ENCODE data around the gene NFU1.
"Not testable (repeated sequence)": the region's sequence is repeated elsewhere in the genome, so short reads cannot be mapped to it uniquely, and the experiment has no call there.

The NFU1 gene

DNA sequence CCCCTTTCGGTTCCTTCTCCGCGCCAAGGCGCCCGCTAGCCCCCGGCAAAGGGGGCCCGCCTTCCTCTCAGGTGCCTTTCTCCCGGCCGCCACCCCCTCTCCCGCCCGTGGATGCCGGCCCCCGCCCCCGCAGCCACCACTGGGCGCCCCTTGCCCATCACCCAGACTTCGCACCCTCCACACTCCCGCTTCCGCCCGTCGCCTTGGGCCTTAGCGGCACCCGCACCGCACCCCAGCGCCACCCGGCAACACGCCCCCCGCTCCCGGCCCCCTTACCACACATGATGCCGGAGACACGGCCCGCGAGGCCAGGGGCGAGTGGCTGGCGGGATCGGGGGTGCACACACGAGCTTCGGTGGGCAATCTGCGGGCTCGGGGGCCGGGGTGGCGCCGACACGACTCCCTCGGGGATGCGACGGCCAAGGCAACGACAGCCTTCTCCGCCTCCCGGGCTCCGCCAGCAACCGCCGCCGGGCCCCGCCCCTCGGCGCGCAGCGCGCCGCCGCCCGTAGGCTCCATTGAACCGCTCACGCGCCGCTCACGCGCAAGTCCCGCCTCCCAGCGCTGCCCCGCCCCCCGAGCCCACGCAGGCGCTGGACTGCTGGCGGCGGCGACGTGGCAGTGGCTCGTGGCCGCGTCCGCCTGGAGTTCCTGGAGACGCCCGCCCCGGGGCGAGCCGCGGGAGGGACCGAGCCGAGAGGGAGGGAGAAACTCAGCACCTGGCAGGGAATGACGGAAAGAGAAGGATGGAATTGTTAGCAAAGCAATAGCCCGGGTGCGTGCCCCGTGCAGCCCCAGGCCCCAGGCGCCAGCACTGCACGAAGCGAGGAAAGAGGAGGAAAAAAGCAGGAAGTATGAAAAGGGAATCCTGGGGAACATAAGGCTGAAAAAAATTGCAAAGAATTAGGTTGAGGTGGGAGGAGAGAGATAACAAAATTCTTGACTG, 50.2 kb downstream of the NFU1 start, which contains the start of gene GFPT1:
Gene GFPT1 (minus strand): TSS at position 439 of the 946 bp plus-strand sequence. CDS start 156 bp downstream, at position 283.
- peak; percentile 82 to 96 for DNase-seq

DNA sequence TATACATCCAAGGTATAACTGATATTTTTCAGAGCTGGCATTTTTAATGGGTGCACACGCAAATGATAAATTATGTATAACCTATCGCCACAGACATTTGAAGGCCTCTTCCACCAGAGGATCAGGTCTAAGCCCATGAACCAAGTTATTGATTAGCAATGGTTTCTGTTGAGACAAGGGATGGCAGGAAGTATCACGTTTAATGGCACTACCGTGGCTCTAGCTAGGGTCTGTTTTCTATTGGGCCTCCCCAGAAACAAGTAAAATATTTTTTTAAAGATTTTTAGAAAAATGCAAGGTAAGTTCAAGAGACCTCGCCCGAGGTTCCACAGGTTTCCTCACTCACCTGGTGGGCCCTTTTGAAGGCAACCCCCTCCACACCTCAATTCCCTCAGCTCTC, 50.9 kb downstream of the NFU1 start:
- DNase-seq = peak in 1 of 2 experiments; percentile 49

DNA sequence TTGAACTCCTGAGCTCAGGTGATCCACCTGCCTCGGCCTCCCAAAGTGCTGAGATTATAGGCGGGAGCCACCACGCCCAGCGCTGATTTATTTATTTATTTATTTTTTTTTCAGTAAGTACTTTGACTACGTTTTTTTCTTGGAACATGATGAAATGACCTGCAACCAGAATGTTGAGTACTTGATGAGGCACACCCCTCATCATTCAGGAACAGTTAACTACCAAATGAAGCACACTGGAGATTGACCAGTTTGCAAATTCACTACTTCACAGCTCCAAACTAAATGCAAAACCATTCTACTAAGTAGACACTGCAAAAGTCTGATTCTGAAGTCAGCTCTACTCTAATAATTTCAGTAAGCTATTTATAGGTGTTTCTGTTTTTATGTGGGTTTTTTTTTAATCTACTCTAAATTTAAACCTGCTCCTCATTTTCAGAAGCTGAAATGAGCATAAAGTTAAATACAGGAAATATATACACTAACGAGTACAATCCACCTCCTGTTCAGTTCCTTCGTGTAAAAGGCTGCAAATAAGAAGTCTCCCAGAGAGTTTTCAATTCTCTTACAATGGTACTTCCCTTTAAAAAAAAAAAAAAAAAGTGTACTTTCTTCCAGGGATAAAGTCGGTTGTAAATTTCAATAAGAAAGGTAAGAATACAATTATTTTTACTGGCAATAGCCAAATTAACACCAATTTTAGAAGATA, 51.6 kb downstream of the NFU1 start:
- no peak for DNase-seq

DNA sequence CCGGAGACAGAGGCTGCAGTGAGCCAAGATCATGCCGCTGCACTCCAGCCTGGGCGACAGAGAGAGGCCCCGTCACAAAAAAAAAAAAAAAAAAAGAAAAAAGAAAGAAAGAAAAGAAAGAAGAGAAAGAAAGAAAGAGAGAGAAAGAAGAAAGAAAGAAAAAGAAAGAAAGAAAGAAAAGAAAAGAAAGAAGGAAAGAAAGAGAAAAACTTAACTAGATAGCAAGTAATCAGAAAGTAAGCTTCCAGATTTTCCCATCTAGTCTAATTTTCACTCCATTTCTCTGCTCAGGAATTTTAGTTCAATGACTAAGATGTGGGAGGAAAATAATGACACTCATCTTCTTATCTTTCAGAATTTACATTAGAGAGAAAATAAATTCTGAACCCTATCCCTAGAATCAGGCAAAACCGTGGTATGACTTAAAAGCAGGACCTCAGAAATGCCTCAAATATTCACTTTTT, 52.6 kb downstream of the NFU1 start:
- DNase-seq = no peak

DNA sequence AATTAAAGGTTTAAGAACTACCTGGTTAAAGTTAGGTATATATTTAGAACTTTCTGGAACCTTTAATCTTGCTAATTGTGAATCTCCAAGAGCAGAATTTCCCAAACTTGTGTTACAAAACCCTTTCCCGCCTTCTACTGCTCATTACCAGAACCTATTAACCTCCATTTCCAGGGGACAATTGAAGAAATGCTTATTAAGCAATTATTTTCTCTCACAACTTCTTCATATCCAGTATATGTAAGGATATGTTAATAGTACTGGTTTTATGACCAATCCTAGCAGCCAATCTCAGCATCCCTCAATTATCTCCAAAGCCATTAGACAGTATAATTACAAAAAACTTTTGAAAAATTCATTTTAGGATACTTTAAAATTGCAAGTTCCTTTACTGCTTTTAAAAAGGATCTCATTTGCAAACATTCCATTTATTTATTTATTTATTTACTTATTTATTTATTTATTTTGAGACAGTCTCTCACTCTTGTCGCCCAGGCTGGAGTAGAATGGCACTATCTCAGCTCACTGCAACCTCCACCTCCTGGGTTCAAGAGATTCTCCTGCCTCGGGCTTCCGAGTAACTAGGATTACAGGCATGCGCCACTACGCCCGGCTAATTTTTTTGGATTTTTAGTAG, 53.9 kb downstream of the NFU1 start:
- no peak for DNase-seq

DNA sequence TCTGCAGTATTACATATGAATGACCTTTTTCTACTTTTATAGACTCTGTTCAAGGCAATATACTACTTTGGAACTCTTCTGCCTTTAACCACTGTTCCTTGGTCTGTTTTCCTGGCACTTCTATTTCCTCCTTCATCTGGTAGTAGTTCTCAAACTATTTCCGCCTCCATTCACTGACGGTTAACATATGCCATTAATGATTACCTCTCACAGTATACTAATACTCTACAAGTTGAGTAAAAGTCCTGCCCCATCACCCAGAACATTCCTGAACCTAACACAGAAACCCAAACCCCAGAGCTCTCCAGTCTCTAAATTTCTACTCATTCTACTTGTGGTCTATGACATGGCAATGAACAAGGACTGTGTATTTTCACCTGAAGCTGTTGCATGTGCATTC, 54.7 kb downstream of the NFU1 start:
- DNase-seq = no peak

DNA sequence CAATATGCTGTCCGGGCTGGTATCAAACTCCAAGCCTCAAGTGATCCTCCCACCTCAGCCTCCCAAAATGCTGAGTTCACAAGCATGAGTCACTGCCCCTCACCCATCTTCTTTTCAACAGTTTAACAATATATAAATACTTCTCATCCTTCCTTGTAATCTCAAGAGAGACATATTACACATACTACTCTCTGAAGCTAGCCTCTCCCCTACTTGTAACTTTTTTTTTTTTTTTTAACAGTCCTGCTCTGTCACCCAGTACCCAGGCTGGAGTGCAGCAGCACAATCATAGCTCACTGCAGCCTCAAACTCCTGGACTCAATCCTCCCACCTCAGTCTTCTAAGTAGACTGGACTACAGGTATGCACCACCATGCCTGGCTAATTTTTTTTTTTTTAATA, 55.9 kb downstream of the NFU1 start:
- DNase-seq = no peak

DNA sequence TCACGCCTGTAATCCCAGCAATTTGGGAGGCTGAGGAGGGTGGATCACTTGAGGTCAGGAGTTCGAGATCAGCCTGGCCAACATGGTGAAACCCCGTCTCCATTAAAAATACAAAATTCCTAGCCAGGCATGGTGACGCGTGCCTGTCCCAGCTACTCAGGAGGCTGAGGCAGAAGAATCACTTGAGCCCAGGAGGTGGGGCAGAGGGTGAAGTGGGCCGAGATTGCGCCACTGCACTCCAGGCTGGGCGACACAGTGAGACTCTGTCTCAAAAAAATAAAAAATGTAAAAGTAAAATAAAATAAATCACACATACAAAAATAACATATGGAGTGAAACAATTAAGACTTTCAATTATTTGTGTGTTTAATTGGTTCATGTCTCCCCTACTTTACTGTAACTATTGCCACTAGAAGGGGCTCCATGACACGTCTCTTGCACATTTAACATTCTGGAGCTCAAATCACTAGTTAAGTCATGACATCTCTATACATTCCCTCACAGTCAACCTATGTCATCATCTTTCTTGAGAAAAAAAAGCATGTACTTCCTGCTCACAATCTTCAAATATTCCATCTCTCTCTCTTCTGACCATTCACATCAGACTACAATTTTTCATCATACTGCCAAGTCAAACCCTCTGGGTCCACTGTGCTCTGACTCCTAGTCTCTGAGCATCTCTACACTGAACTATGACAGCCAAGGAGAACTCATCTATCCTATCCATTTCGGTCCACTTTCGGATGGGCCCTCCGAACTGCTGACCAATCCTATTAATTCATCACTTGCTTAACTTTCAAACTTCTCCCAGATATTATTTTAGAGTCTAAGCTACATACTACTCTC, 56.9 kb downstream of the NFU1 start:
- DNase-seq = no peak

DNA sequence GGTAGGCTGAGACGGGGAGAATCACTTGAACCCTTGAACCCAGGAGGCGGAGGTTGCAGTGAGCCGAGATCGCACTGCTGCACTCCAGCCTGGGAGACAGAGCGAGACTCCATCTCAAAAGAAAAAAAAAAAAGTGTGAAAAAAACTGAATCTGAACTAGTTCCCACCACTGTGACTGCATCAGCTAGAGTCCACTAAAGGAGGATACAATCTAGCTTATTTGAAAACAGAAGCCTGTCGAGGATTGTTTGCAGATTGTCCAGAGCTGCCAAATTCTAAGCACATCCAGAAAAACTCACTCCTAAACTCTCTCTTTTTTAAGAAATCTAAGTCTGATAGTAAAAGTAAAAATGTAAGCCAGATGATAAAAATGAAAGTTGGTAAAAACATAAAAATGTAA, 60.8 kb downstream of the NFU1 start:
- DNase-seq = no peak

DNA sequence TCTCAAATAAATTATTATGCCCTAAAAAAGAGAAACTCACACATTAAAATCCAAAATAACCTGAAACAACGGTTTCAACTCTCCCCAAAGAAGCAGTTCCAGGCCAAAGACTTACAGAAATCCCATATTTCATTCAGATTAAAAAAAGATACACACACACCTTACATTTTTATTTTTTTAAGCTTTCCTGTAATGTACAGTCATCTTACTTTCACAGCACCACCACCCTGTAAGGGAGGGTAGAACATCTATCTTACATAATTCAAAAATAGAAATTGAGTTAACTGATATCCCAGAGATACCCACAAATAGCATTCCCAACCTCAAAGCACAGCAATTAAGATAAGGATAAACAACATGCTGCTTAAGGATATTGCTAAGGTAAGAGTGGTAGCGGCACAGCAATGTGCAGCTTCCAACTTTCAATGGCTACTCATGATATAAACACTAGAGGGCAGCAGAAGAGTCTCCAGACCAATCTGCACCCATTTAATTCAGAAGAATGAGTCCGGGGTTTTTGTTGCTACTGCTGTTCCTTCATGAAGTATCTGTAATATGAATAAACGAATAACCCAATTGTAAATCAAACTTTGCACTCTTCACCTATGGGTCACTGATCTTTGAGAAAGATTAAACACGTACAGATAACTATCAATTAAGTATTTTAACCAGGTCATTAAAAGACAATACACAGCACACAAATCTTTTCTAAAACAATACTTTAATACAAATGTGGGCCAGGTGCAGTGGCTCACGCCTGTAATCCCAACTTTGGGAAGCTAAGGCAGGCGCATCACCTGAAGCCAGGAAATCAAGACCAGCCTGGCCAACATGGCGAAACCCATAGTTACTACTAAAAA, 61.5 kb downstream of the NFU1 start:
- DNase-seq = peak in 1 of 2 experiments; percentile 6

DNA sequence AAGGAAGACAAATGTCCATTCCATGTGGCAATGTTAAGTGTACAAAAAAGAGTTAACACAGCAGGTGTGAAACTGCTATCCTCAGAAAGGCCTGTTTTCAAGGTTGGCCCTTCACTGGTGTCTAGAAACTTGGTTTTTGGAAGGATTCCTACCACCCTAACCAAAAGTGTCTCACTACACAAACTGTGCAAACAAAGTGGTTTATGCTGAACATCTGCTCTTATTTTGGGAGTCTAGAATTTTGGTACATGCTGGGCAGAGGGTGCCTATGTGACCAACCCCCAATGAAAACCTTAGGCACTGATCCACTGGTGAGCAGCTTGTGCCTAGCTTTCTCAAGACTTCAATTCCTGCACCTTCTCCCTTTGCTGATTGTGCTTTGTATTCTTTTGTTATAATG, 64.5 kb downstream of the NFU1 start:
- no peak for DNase-seq

DNA sequence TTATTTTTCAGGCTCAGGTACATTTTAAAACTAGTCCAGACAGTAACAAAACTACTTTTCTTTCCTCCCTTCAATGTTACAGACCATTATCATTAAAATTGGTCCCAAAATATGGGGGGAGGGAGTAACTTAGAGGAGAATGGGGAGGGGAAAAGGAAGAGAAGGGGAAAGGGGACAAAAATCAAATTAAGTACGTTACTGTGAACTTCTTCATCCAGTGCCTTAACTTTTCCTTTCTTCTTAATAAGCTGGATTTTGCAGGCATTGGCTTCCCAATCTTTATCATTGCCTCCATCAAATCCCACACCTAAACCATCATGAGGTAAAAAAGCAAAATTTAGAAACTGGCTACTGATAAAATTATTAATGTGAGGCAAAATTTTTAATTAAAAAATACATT, 67.4 kb downstream of the NFU1 start:
- no peak for DNase-seq

DNA sequence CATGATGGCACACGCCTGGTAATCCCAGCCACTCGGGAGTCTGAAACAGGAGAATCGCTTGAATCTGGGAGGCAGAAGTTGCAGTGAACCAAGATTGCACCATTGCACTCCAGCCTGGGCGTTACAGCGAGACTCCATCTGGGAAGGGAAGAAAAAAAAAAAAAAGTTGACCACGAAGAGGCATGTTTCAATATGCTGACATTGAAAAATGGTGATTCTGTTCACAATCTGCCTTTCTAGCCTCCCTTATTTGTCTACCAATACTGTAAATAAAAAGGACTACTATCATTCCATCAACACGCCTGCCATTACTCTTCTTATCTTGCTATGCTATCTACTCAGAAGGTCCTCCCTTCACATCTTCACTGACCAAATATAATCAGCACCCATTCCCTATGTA, 68.6 kb downstream of the NFU1 start:
- no peak for DNase-seq

DNA sequence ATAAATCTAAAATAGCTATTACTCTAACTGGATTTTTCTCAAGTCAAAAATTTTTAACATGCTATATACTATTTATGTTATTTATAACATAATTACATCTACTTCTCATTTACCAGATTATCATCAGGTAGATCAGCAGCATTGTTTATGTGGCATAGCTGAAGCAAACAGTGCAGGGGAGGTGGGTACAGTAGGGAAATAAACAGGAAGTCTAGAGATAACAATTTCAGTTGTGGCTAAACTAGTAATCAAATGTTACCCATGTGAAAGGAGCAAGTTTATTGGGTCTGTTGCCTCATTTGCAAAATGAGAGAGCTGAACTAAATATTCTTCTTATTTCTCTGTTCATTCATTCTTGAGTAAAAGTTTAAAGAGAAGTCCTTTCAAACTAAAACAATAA, 77.9 kb downstream of the NFU1 start:
- no peak for DNase-seq

DNA sequence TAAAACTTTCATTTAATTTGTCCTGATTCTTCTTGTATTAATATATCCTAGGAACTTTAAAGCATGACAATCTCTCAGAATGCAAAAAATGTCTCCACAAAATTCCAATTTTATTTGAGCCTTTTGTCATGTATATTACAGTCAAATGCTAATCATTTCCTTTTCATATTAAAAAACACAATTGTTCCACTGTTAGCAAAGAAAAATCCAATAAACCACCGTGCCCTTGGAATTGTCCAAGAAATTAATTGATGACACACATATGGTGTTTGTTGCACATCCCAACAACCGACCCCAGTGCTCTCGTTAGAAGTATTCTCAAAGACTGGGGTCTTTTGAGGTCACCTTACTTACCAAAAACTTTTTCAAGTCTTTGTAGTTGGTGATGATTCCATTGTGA, 78.3 kb downstream of the NFU1 start:
- no peak for DNase-seq

DNA sequence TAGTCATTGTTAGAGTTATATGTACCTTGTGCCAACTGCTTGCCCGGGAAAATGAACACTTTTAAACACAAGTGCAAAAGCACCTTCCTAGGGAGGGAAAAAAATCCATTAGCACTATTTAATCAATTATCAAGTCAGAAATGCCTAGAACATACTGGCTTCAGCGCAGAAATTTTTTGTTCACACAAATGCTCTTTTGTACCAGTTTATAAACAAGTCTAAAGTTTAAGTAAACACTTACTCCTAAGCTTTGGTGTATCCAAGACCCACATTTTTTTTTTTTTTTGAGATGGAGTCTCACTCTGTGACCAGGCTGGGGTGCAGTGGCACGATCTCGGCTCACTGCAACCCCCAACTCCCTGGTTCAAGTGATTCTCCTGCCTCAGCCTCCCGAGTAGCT, 80.8 kb downstream of the NFU1 start:
- DNase-seq = no peak

DNA sequence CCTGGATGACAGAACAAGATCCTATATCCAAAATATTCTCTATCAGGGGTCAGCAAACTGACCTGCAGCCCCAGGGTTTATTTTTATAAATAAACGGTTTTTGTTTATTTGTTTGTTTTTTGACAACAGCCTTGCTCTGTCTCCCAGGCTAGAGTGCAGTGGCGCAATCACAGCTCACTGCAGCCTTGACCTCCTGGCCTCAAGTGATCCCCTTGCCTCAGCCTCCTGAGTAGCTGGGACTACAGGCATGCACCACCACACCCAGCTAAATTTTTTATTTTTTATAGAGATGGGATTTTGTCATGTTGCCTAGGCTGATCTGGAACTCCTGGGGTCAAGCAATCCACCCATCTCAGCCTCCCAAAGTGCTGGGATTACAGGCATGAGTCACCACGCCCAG, 82.3 kb downstream of the NFU1 start:
- DNase-seq = not testable (repeated sequence)

DNA sequence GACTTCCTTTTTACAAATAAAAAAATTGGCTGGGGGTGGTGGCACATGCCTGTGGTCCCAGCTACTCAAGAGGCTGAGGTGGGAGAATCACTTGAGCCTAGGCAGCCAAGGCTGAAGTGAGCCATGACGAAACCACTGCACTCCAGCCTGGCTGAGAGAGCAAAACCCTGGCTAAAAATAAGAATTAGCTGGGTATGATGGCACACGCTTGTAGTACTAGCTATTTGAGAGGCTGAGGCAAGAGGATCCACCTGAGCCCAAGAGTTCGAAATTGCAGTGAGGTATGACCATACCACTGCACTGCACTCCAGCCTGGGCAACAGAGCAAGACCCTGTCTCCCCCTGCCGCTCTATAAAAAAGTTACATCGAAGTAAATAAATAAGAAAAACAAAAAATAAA, 83.9 kb downstream of the NFU1 start:
- no peak for DNase-seq

DNA sequence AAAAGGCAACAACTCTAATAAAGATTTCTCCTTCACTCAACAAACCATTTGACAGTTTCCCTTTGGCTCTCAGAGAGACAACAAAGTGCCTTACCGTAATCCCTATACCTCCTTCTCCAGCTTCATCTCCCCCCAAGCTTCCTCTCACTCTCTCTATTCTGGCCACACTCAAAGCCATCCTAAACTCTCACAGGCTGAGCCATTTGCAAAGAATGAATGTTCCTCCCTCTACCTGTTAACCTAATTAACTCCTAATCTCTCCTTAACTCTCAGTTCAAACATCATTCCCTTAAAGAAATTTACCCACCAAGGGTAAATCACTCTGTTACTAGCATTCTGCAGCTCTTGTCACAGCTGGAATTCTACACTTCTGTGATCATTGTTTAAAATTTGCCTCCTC, 88.5 kb downstream of the NFU1 start:
- DNase-seq = no peak
